Measurements from ENCODE around the gene F10. TPM values are rescaled to one million over a fixed set of nuclear protein-coding genes. Genes with fewer than 3 reads are reported as not detected.

F10 gene
- total and polyA plus RNA-seq, 2 of the 13 experiments (the other 11 are each of a cell fraction or from before 2014, with no cell fraction given): 58.4 to 237 TPM

- TF ChIP-seq ETS1 (CRISPR knock-in tag; IDR thresholded peaks at IDR 0.05) (no peak), ZNF260 (CRISPR knock-in tag; IDR thresholded peaks at IDR 0.05; ENCODE audit: borderline replicate concordance, low read depth) (0 out of 2 replicates have a peak, but pooled peaks have one; percentile 79), MXI1 (IDR thresholded peaks at IDR 0.05; ENCODE audit: borderline replicate concordance, low read depth, low read length) (no peak), MXD1 (CRISPR knock-in tag; IDR thresholded peaks at IDR 0.05) (peak; percentile 81), PRMT3 (CRISPR knock-in tag; IDR thresholded peaks at IDR 0.05; ENCODE audit: borderline replicate concordance, low read depth) (no peak), ZBTB1 (CRISPR knock-in tag; IDR thresholded peaks at IDR 0.05; ENCODE audit: borderline replicate concordance) (no peak), ONECUT2 (CRISPR knock-in tag; IDR thresholded peaks at IDR 0.05) (no peak), PHF21A (CRISPR knock-in tag; IDR thresholded peaks at IDR 0.05) (no peak), ZNF484 (CRISPR knock-in tag; IDR thresholded peaks at IDR 0.05; ENCODE audit: borderline replicate concordance, low read depth) (no peak), IRF9 (CRISPR knock-in tag; IDR thresholded peaks at IDR 0.05; ENCODE audit: borderline replicate concordance) (peak; percentile 89; the same call in 1 of the 2 replicates), SOX5 (CRISPR knock-in tag; IDR thresholded peaks at IDR 0.05; ENCODE audit: borderline replicate concordance) (no peak), ZNF263 (CRISPR knock-in tag; IDR thresholded peaks at IDR 0.05) (no peak; the same call in 1 of the 2 replicates), ZNF687 (CRISPR knock-in tag; IDR thresholded peaks at IDR 0.05) (peak; percentile 96), CHD2 (IDR thresholded peaks at IDR 0.05; ENCODE audit: low read depth, low read length) (no peak), HMG20A (CRISPR knock-in tag; IDR thresholded peaks at IDR 0.05; ENCODE audit: borderline replicate concordance) (no peak), RBM39 (IDR thresholded peaks at IDR 0.05; ENCODE audit: low read depth, low read length, poor library complexity, severe bottlenecking) (peak; percentile 37), ATF5 (CRISPR knock-in tag; IDR thresholded peaks at IDR 0.05; ENCODE audit: low read depth) (no peak), ATF7 (IDR thresholded peaks at IDR 0.05) (no peak), ATF7 (CRISPR knock-in tag; IDR thresholded peaks at IDR 0.05) (0 out of 2 replicates have a peak, but pooled peaks have one; percentile 18), RFXAP (CRISPR knock-in tag; IDR thresholded peaks at IDR 0.05; ENCODE audit: borderline replicate concordance) (no peak), ESRRA (CRISPR knock-in tag; IDR thresholded peaks at IDR 0.05; ENCODE audit: low read depth) (no peak)
Observed at GRCh38 chr13:113152984-113153809, 30.6 kb downstream of the F10 start (continued).
